HepG2 (cell line): Measurements from ENCODE around the gene STK24. TPM values are rescaled to one million over a fixed set of nuclear protein-coding genes. Genes with fewer than 3 reads are reported as not detected.

Experiments used
- CREM ChIP-seq, 2 experiments: sonication (generic) in 1 of 2; formaldehyde crosslinking in 1 of 2; IDR thresholded peaks; 2 replicates each; pipeline versions ENCODE4 v1.4.0 to v1.6.1; 2016 to 2020; ENCODE audit warnings: antibody characterized with exemption in 1 of 2, mild to moderate bottlenecking in 1 of 2, missing genetic modification reagents in 1 of 2
- DZIP1 ChIP-seq: sonication (generic); formaldehyde crosslinking; IDR thresholded peaks from 2 replicates; pipeline ENCODE4 v1.5.0; 2020; ENCODE audit warnings: mild to moderate bottlenecking, missing genetic modification reagents
- FOXA1 ChIP-seq, 2 experiments: fragments of 450-650 bp in 1 of 2; sonication (generic) in 1 of 2; formaldehyde crosslinking in 1 of 2; IDR thresholded peaks; 2 replicates each; pipeline versions ENCODE4 v1.4.0 to v1.6.1; 2016 to 2020; ENCODE audit warnings: missing genetic modification reagents in 1 of 2
- GABPB1 ChIP-seq: IDR thresholded peaks from 2 replicates; pipeline ENCODE4 v1.6.1; 2016; ENCODE audit warnings: mild to moderate bottlenecking, missing genetic modification reagents, moderate library complexity, missing compliant biosample characterization
- IKZF1 ChIP-seq: fragments of 450-650 bp; IDR thresholded peaks from 2 replicates; pipeline ENCODE4 v1.7.1; 2016
- MXD1 ChIP-seq: sonication (generic); formaldehyde crosslinking; IDR thresholded peaks from 2 replicates; pipeline ENCODE4 v1.4.0; 2020; ENCODE audit warnings: mild to moderate bottlenecking, missing genetic modification reagents
- PITX1 ChIP-seq: sonication (generic); formaldehyde crosslinking; IDR thresholded peaks from 2 replicates; pipeline ENCODE4 v1.5.1; 2020; ENCODE audit warnings: mild to moderate bottlenecking, missing genetic modification reagents
- PLSCR1 ChIP-seq: sonication (generic); formaldehyde crosslinking; IDR thresholded peaks from 2 replicates; pipeline ENCODE4 v1.5.0; 2020; ENCODE audit warnings: missing genetic modification reagents, mild to moderate bottlenecking, borderline replicate concordance
- SMYD3 ChIP-seq: sonication (generic); formaldehyde crosslinking; IDR thresholded peaks from 2 replicates; pipeline ENCODE4 v1.8.1; 2023; ENCODE audit warnings: mild to moderate bottlenecking, missing genetic modification reagents
- TEF ChIP-seq: sonication (generic); formaldehyde crosslinking; IDR thresholded peaks from 2 replicates; pipeline ENCODE4 v1.5.0; 2020; ENCODE audit warnings: missing genetic modification reagents
- TRAFD1 ChIP-seq: sonication (generic); formaldehyde crosslinking; IDR thresholded peaks from 2 replicates; pipeline ENCODE4 v1.5.1; 2020; ENCODE audit warnings: missing genetic modification reagents, mild to moderate bottlenecking, borderline replicate concordance
- ZBED4 ChIP-seq: sonication (generic); formaldehyde crosslinking; IDR thresholded peaks from 2 replicates; pipeline ENCODE4 v1.4.0; 2020; ENCODE audit warnings: missing genetic modification reagents, borderline replicate concordance
- ZFP41 ChIP-seq: sonication (generic); formaldehyde crosslinking; IDR thresholded peaks from 2 replicates; pipeline ENCODE4 v1.4.0; 2020; ENCODE audit warnings: mild to moderate bottlenecking, missing genetic modification reagents, borderline replicate concordance
- ZNF101 ChIP-seq: sonication (generic); formaldehyde crosslinking; IDR thresholded peaks from 2 replicates; pipeline ENCODE4 v1.4.0; 2020; ENCODE audit warnings: mild to moderate bottlenecking, low read depth, missing genetic modification reagents, borderline replicate concordance
- ZNF331 ChIP-seq: sonication (generic); formaldehyde crosslinking; IDR thresholded peaks from 2 replicates; pipeline ENCODE4 v1.4.0; 2020; ENCODE audit warnings: missing genetic modification reagents
- ZNF598 ChIP-seq: sonication (generic); formaldehyde crosslinking; IDR thresholded peaks from 2 replicates; pipeline ENCODE4 v1.5.1; 2020; ENCODE audit warnings: mild to moderate bottlenecking, missing genetic modification reagents, borderline replicate concordance
- ZNF780A ChIP-seq: sonication (generic); formaldehyde crosslinking; IDR thresholded peaks from 2 replicates; pipeline ENCODE4 v1.8.0; 2022; ENCODE audit warnings: mild to moderate bottlenecking, missing genetic modification reagents, moderate library complexity
- polyA plus RNA-seq, 8 experiments: library from polyadenylated mRNA; depleted of rRNA in 3 of 8; stranded (reverse) in 7 of 8; unstranded in 1 of 8; fragments of >200 nt; fragmentation: Illumina TruSeq in 4 of 8; extraction: Trizol in 4 of 8; gene quantifications; 2 replicates each; pipeline versions ENCODE4 v1.2.1 to v1.2.3, GENCODE V29; 2011 to 2016; ENCODE audit warnings: low read depth in 4 of 8, missing spikeins in 1 of 8, mixed read lengths in 1 of 8; ENCODE audit not compliant: insufficient read depth in 1 of 8
- total RNA-seq, 5 experiments: library from RNA; depleted of rRNA; stranded (reverse); fragments of >200 nt; fragmentation: Illumina TruSeq; extraction: Trizol; gene quantifications; 2 replicates each; pipeline ENCODE4 v1.2.3, GENCODE V29; 2016; ENCODE audit warnings: low read depth in 1 of 5

The STK24 gene
- total and polyA plus RNA-seq, 2 of the 13 experiments (the other 11 are each of a cell fraction or from before 2014, with no cell fraction given) = 51.3 to 73.0 TPM

GRCh38 chr13:98576963-98577835 is at the start of gene STK24 (continued):
- peak; percentile 5; the same call in 1 of the 2 replicates for TF ChIP-seq ZBED4 (CRISPR knock-in tag)
- TF ChIP-seq IKZF1 = no peak
- TF ChIP-seq PITX1 = no peak
- TF ChIP-seq ZNF598 (CRISPR knock-in tag) = no peak
- TF ChIP-seq SMYD3 (CRISPR knock-in tag) = no peak
- TF ChIP-seq ZNF331 (CRISPR knock-in tag) = 0 out of 2 replicates have a peak, but pooled peaks have one; percentile 8
- TF ChIP-seq ZFP41 (CRISPR knock-in tag) = no peak
- TF ChIP-seq TEF (CRISPR knock-in tag) = no peak
- no peak for TF ChIP-seq PLSCR1 (CRISPR knock-in tag)
- TF ChIP-seq CREM (IDR thresholded peaks at IDR 0.05) = no peak
- no peak; the same call in 1 of the 2 replicates for TF ChIP-seq CREM (CRISPR knock-in tag; IDR thresholded peaks at IDR 0.05)
- peak; percentile 36 for TF ChIP-seq GABPB1 (CRISPR knock-in tag)
- TF ChIP-seq DZIP1 (CRISPR knock-in tag) = no peak
- TF ChIP-seq ZNF780A (CRISPR knock-in tag) = no peak
- TF ChIP-seq FOXA1 (IDR thresholded peaks at IDR 0.05) = no peak
- TF ChIP-seq FOXA1 (CRISPR knock-in tag; IDR thresholded peaks at IDR 0.05) = no peak
- no peak for TF ChIP-seq TRAFD1 (CRISPR knock-in tag)
- 0 out of 2 replicates have a peak, but pooled peaks have one; percentile 24 for TF ChIP-seq MXD1 (CRISPR knock-in tag)
- TF ChIP-seq ZNF101 (CRISPR knock-in tag) = no peak
